Mucosa of descending colon (tissue), 3 donors: ENCODE results near the gene FAM209A. TPM values are rescaled to one million over a fixed set of nuclear protein-coding genes. Genes with fewer than 3 reads are reported as not detected.
A peak's percentile ranks its signal among the peaks of the same experiment; 100 is the strongest.

ENCODE experiments used
- ATAC-seq: fragments of 200-7000 bp; cut with Tn5 transposase; one replicate; pipeline ENCODE4 v1.9.1; 2020; ENCODE audit warnings: mild to moderate bottlenecking, moderate library complexity
- DNase-seq, 3 donors: peaks; one replicate each; pipeline ENCODE4 v3.0.0-alpha.2; 2020
- H3K36me3 ChIP-seq: fragments of 200-600 bp; one replicate; pipeline ENCODE4 v1.8.0; 2021; ENCODE audit warnings: low read depth, mild to moderate bottlenecking
- H3K4me1 ChIP-seq: fragments of 200-600 bp; one replicate; pipeline ENCODE4 v1.8.0; 2021; ENCODE audit warnings: low read depth, mild to moderate bottlenecking
- H3K4me3 ChIP-seq: fragments of 200-600 bp; one replicate; pipeline ENCODE4 v1.8.0; 2021; ENCODE audit warnings: mild to moderate bottlenecking
- H3K9me3 ChIP-seq: fragments of 200-600 bp; one replicate; pipeline ENCODE4 v1.8.0; 2021; ENCODE audit warnings: mild to moderate bottlenecking
- CTCF ChIP-seq: fragments of 200-600 bp; IDR thresholded peaks from one replicate; pipeline ENCODE4 v1.8.0; 2022; ENCODE audit warnings: antibody characterized with exemption, mild to moderate bottlenecking
- intact Hi-C, 2 donors: fragments of 100-400 bp; cut with DNase I in 1 of 2; cut with micrococcal nuclease in 1 of 2; formaldehyde crosslinking; loops; one replicate each; pipeline versions ENCODE4 v1.11.0 to v1.11.1; 2022; cut with DNase I, micrococcal nuclease
- total RNA-seq, 3 donors: library from RNA; stranded (reverse); fragmentation: NEBNext Ultra II Directional in 2 of 3; extraction: Animal tissue kit (Norgen Biotek cat#: 25700) in 2 of 3; gene quantifications; one replicate each; pipeline versions ENCODE4 v1.2.1 to v1.2.4, GENCODE V29; 2021 to 2023
- donor health status: DM: no; HTN: no; CAD: no; lungs with moderate emphysema.
- donor health status: DM: no; HTN: no; CAD: no.
- donor health status: DM: no; HTN: yes; CAD: no.

Gene FAM209A
- total RNA-seq, 3 donors from 2014 or later = 0.32 to 0.77 (median 0.44) TPM

- Histone ChIP-seq H3K4me1 (no peaks in the 10 kb centered on the region), H3K36me3 (no peaks in the 10 kb centered on the region), H3K9me3 (no peaks in the 10 kb centered on the region), H3K4me3 (no peak overlapping the region)
- ATAC-seq = no peak
- intact Hi-C loops = no loop called here
- DNase-seq = no peak
- no peak for TF ChIP-seq CTCF
Measured at GRCh38 chr20:56565511-56565910, 41.0 kb downstream of the FAM209A start.

- ATAC-seq (no peak), DNase-seq (no peak)
- Histone ChIP-seq H3K9me3 (no peaks in the 10 kb centered on the region), H3K36me3 (no peaks in the 10 kb centered on the region), H3K4me3 (no peak overlapping the region), H3K4me1 (no peaks in the 10 kb centered on the region)
- TF ChIP-seq CTCF = no peak
- intact Hi-C loops = no loop called here
Measured at GRCh38 chr20:56566621-56567020, 42.1 kb downstream of the FAM209A start.

GRCh38 chr20:56570832-56571231 is 46.3 kb downstream of the FAM209A start:
- no peak for DNase-seq
- TF ChIP-seq CTCF = no peak

GRCh38 chr20:56572172-56572571 is 47.6 kb downstream of the FAM209A start:
- DNase-seq = peak in 1 of 3 donors; percentile 4
- intact Hi-C loops = no loop called here

More at GRCh38 chr20:56570832-56571231, 46.3 kb downstream of the FAM209A start:
- H3K4me3 ChIP-seq = no peak overlapping the region
- no peaks in the 10 kb centered on the region for H3K9me3 ChIP-seq
- intact Hi-C loops = no loop called here
- H3K4me1 ChIP-seq = no peaks in the 10 kb centered on the region
- ATAC-seq = no peak
- H3K36me3 ChIP-seq = no peaks in the 10 kb centered on the region

GRCh38 chr20:56573986-56574385 is 49.4 kb downstream of the FAM209A start:
- H3K4me3 ChIP-seq = no peak overlapping the region
- intact Hi-C loops = no loop called here
- ATAC-seq (no peak), DNase-seq (no peak)
- no peak for TF ChIP-seq CTCF
- H3K4me1 ChIP-seq = no peaks in the 10 kb centered on the region
- no peaks in the 10 kb centered on the region for H3K36me3 ChIP-seq
- H3K9me3 ChIP-seq = no peaks in the 10 kb centered on the region

More at GRCh38 chr20:56572172-56572571, 47.6 kb downstream of the FAM209A start:
- Histone ChIP-seq H3K4me3 (no peak overlapping the region), H3K9me3 (no peaks in the 10 kb centered on the region), H3K36me3 (no peaks in the 10 kb centered on the region), H3K4me1 (no peaks in the 10 kb centered on the region)
- no peak for ATAC-seq
- TF ChIP-seq CTCF = no peak
